ENCODE results near the gene DPYD.

- TF ChIP-seq, protein P1, sequence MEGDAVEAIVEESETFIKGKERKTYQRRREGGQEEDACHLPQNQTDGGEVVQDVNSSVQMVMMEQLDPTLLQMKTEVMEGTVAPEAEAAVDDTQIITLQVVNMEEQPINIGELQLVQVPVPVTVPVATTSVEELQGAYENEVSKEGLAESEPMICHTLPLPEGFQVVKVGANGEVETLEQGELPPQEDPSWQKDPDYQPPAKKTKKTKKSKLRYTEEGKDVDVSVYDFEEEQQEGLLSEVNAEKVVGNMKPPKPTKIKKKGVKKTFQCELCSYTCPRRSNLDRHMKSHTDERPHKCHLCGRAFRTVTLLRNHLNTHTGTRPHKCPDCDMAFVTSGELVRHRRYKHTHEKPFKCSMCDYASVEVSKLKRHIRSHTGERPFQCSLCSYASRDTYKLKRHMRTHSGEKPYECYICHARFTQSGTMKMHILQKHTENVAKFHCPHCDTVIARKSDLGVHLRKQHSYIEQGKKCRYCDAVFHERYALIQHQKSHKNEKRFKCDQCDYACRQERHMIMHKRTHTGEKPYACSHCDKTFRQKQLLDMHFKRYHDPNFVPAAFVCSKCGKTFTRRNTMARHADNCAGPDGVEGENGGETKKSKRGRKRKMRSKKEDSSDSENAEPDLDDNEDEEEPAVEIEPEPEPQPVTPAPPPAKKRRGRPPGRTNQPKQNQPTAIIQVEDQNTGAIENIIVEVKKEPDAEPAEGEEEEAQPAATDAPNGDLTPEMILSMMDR (IDR thresholded peaks at IDR 0.05) = no peak
- TF ChIP-seq POLR2A (IDR thresholded peaks at IDR 0.05) = no peak
These were observed 387.5 kb downstream of the DPYD start for GRCh38 chr1:97533358-97533757.

Data from tibial nerve (tissue), 3 donors.